GM23338 (cell line): Measurements from ENCODE around the gene ATP8A2. TPM values are rescaled to one million over a fixed set of nuclear protein-coding genes. Genes with fewer than 3 reads are reported as not detected.

Experiments used
- ATAC-seq: fragments of 200-7000 bp; cut with Tn5 transposase; 3 replicates; pipeline ENCODE4 v1.9.1; 2020
- DNase-seq: peaks from one replicate; pipeline ENCODE4 v3.0.0-alpha.2; 2015; ENCODE audit warnings: low spot score
- H2AFZ ChIP-seq: fragments of 200-600 bp; sonication (generic); 2 replicates; pipeline ENCODE4 v1.8.0; 2016; ENCODE audit warnings: antibody characterized with exemption, mild to moderate bottlenecking, moderate library complexity
- H3F3A ChIP-seq: fragments of 200-600 bp; sonication (generic); replicated peaks from 2 replicates; pipeline ENCODE4 v1.8.0; 2017; ENCODE audit warnings: antibody characterized with exemption, mixed run types, low read depth
- H3K27ac ChIP-seq: fragments of 200-600 bp; sonication (generic); 2 replicates; pipeline ENCODE4 v1.6.1; 2016; ENCODE audit warnings: low read depth
- H3K27me3 ChIP-seq: fragments of 200-600 bp; sonication (generic); 2 replicates; pipeline ENCODE4 v1.8.0; 2016; ENCODE audit warnings: mild to moderate bottlenecking, mixed run types, moderate library complexity; ENCODE audit not compliant: insufficient read depth
- H3K36me3 ChIP-seq: fragments of 200-600 bp; sonication (generic); 2 replicates; pipeline ENCODE4 v1.8.0; 2016; ENCODE audit warnings: mild to moderate bottlenecking; ENCODE audit not compliant: insufficient read depth
- H3K4me1 ChIP-seq: fragments of 200-600 bp; sonication (generic); 2 replicates; pipeline ENCODE4 v1.8.0; 2016; ENCODE audit warnings: mild to moderate bottlenecking, moderate library complexity; ENCODE audit not compliant: insufficient read depth
- H3K4me2 ChIP-seq: fragments of 200-600 bp; sonication (generic); 2 replicates; pipeline ENCODE4 v1.7.1; 2017; ENCODE audit warnings: mixed run types
- H3K4me3 ChIP-seq: fragments of 200-600 bp; sonication (generic); 2 replicates; pipeline ENCODE4 v1.6.1; 2016; ENCODE audit warnings: mixed run types
- H3K79me2 ChIP-seq: fragments of 200-600 bp; sonication (generic); replicated peaks from 2 replicates; pipeline ENCODE4 v1.8.0; 2017; ENCODE audit warnings: mild to moderate bottlenecking; ENCODE audit not compliant: insufficient read depth
- H3K9me2 ChIP-seq: fragments of 200-600 bp; sonication (generic); 2 replicates; pipeline ENCODE4 v1.8.0; 2017; ENCODE audit not compliant: insufficient read depth
- H4K20me1 ChIP-seq: fragments of 200-600 bp; sonication (generic); replicated peaks from 2 replicates; pipeline ENCODE4 v1.8.0; 2017; ENCODE audit warnings: mild to moderate bottlenecking; ENCODE audit not compliant: insufficient read depth
- H3K27ac Mint-ChIP-seq: 2 replicates; pipeline ENCODE4 v1.8.0; 2020; ENCODE audit warnings: inconsistent platforms, mild to moderate bottlenecking, moderate library complexity, mixed read lengths
- H3K27me3 Mint-ChIP-seq: 3 replicates; pipeline ENCODE4 v1.8.0; 2022; ENCODE audit warnings: low read depth, mild to moderate bottlenecking, moderate library complexity, mixed read lengths, inconsistent platforms; ENCODE audit not compliant: insufficient read depth, poor library complexity
- H3K36me3 Mint-ChIP-seq: 3 replicates; pipeline ENCODE4 v1.8.0; 2021; ENCODE audit warnings: low read depth, mild to moderate bottlenecking, inconsistent platforms, moderate library complexity, mixed read lengths
- H3K4me1 Mint-ChIP-seq: 3 replicates; pipeline ENCODE4 v1.8.0; 2020; ENCODE audit warnings: mild to moderate bottlenecking, inconsistent platforms, mixed read lengths
- H3K4me3 Mint-ChIP-seq: 3 replicates; pipeline ENCODE4 v1.8.0; 2021; ENCODE audit warnings: moderate library complexity, mild to moderate bottlenecking, inconsistent platforms, mixed read lengths
- H3K9me3 Mint-ChIP-seq: 3 replicates; pipeline ENCODE4 v1.8.0; 2020; ENCODE audit warnings: moderate library complexity, mild to moderate bottlenecking, inconsistent platforms, mixed read lengths
- CREB1 ChIP-seq: fragments of 250-450 bp; sonication (Bioruptor Pico); IDR thresholded peaks from 2 replicates; pipeline ENCODE4 v1.5.0; 2020; ENCODE audit warnings: low read depth, mild to moderate bottlenecking, moderate library complexity
- CTCF ChIP-seq, 2 experiments: fragments of 200-600 bp in 1 of 2; sonication (generic) in 1 of 2; conservative IDR thresholded peaks; 2 replicates each; pipeline versions ENCODE4 v1.5.1 to v1.6.1; 2016 to 2017; ENCODE audit warnings: antibody characterized with exemption in 2 of 2, low read depth in 2 of 2, mild to moderate bottlenecking in 2 of 2, moderate library complexity in 1 of 2
- ETS1 ChIP-seq: IDR thresholded peaks from 2 replicates; pipeline ENCODE4 v1.6.1; 2016; ENCODE audit warnings: antibody characterized with exemption
- EZH2 ChIP-seq: fragments of 200-600 bp; sonication (generic); IDR thresholded peaks from one replicate; pipeline ENCODE4 v1.8.0; 2017; ENCODE audit warnings: antibody characterized with exemption, mild to moderate bottlenecking, low read depth; ENCODE audit not compliant: unreplicated experiment
- EZH2phosphoT487 ChIP-seq: fragments of 200-600 bp; sonication (generic); IDR thresholded peaks from one replicate; pipeline ENCODE4 v1.8.1; 2018; ENCODE audit warnings: antibody characterized with exemption; ENCODE audit not compliant: unreplicated experiment
- NANOG ChIP-seq: IDR thresholded peaks from 2 replicates; pipeline ENCODE4 v1.6.1; 2016; ENCODE audit warnings: antibody characterized with exemption, borderline replicate concordance
- POLR2AphosphoS5 ChIP-seq: IDR thresholded peaks from 2 replicates; pipeline ENCODE4 v1.6.1; 2016; ENCODE audit warnings: antibody characterized with exemption, low read depth
- REST ChIP-seq: IDR thresholded peaks from one replicate; pipeline ENCODE4 v1.6.1; 2018; ENCODE audit warnings: antibody characterized with exemption; ENCODE audit not compliant: unreplicated experiment
- STAT1 ChIP-seq: IDR thresholded peaks from one replicate; pipeline ENCODE4 v1.6.1; 2016; ENCODE audit warnings: antibody characterized with exemption; ENCODE audit not compliant: unreplicated experiment
- ZNF114 ChIP-seq: fragments of 250-450 bp; sonication (Bioruptor Pico); IDR thresholded peaks from 2 replicates; pipeline ENCODE4 v1.5.0; 2020; ENCODE audit warnings: mild to moderate bottlenecking, moderate library complexity
- ZNF462 ChIP-seq: fragments of 250-450 bp; sonication (Bioruptor Pico); IDR thresholded peaks from 2 replicates; pipeline ENCODE4 v1.5.0; 2020; ENCODE audit warnings: mild to moderate bottlenecking, moderate library complexity
- polyA plus RNA-seq: library from polyadenylated mRNA; unstranded; fragments of >200 nt; fragmentation: Nextera tagmentation; extraction: Ambion mirVana; gene quantifications from 2 replicates; pipeline ENCODE4 v1.2.1, GENCODE V29; 2016
- total RNA-seq: library from RNA; depleted of rRNA; stranded (reverse); fragments of >200 nt; shearing (Covaris generic); gene quantifications from 2 replicates; pipeline ENCODE4 v1.2.3, GENCODE V29; 2014

Gene ATP8A2
- total and polyA plus RNA-seq, 2 experiments from 2014 or later: 5.7 to 8.8 TPM

- TF ChIP-seq ZNF462 (CRISPR knock-in tag) (no peak), EZH2phosphoT487 (no peak), POLR2AphosphoS5 (no peak), ZNF114 (CRISPR knock-in tag) (no peak), CREB1 (no peak), NANOG (no peak), EZH2 (no peak), STAT1 (no peak), CTCF (conservative IDR thresholded peaks at IDR 0.05; ENCODE audit: low read depth in 2 of 2) (no peak)
Observed at GRCh38 chr13:25415241-25415640, 43.5 kb downstream of the ATP8A2 start (continued).

GRCh38 chr13:25417535-25417934 is 45.8 kb downstream of the ATP8A2 start:
- DNase-seq: no peak
- no peak for ATAC-seq
- Histone ChIP-seq H3K4me1 (peaks cover 25% of the 10 kb centered on the region), H3K4me2 (no peak overlapping the region), H3K27me3 (no peaks in the 10 kb centered on the region), H3K36me3 (no peaks in the 10 kb centered on the region), H3K79me2 (no peaks in the 10 kb centered on the region), H3K27ac (no peak overlapping the region), H3K9me2 (peaks cover 5% of the 10 kb centered on the region; the same call in 1 of the 2 replicates), H2AFZ (no peak overlapping the region), H4K20me1 (no peaks in the 10 kb centered on the region), H3K4me3 (no peak overlapping the region), H3F3A (no peaks in the 10 kb centered on the region)
- peaks cover 26% of the 10 kb centered on the region for H3K4me1 Mint-ChIP-seq
- H3K36me3 Mint-ChIP-seq: no peaks in the 10 kb centered on the region
- no peak overlapping the region for H3K27ac Mint-ChIP-seq
- no peak overlapping the region for H3K4me3 Mint-ChIP-seq
- no peaks in the 10 kb centered on the region for H3K9me3 Mint-ChIP-seq
- H3K27me3 Mint-ChIP-seq: no peaks in the 10 kb centered on the region
- no peak for TF ChIP-seq STAT1
- no peak for TF ChIP-seq ETS1
- no peak for TF ChIP-seq CTCF (conservative IDR thresholded peaks at IDR 0.05; ENCODE audit: low read depth in 2 of 2)
- no peak for TF ChIP-seq CREB1
- no peak for TF ChIP-seq REST
